HL-60/S4 treated with retinoic acid at 250 ng/mL for 4 days and 3 days (cell line): ENCODE results near the gene HOXC4.

Experiments used
- in situ Hi-C: fragments of 300-500 bp; cut with MboI; formaldehyde crosslinking; loops from 2 replicates; pipeline ENCODE4 v1.7.0; 2022; ENCODE audit warnings: low sequenced_read_pairs

The HOXC4 gene

GRCh38 chr12:54027442-54027786, 26.2 kb upstream of the HOXC4 start:
- in situ Hi-C loops, result loop anchor here (10.0 kb wide), 1 partner anchor 177 kb away; no protein-coding TSS in a partner anchor

- in situ Hi-C loops, result loop anchor here (10.0 kb wide), 1 partner anchor 176 kb away; no protein-coding TSS in a partner anchor
Measured at GRCh38 chr12:54028314-54029201, 25.1 kb upstream of the HOXC4 start, which contains the start of gene HOXC6. Gene HOXC6, plus strand, starts transcription at chr12:54028440. Its CDS starts 82 bp downstream, at chr12:54028522.

- in situ Hi-C loops, result loop anchor here (10.0 kb wide), 1 partner anchor 175 kb away; no protein-coding TSS in a partner anchor
Measured at GRCh38 chr12:54029529-54030441, 23.9 kb upstream of the HOXC4 start.

- in situ Hi-C loops, result no loop called here
Measured at GRCh38 chr12:54030442-54030801, 23.2 kb upstream of the HOXC4 start.

- in situ Hi-C loops, result no loop called here
Measured at GRCh38 chr12:54030889-54031471, 22.7 kb upstream of the HOXC4 start.

GRCh38 chr12:54031480-54031879, 22.2 kb upstream of the HOXC4 start:
- in situ Hi-C loops, result no loop called here

- in situ Hi-C loops, result no loop called here
Measured at GRCh38 chr12:54032086-54032619, 21.5 kb upstream of the HOXC4 start.

GRCh38 chr12:54032627-54033100, 21.0 kb upstream of the HOXC4 start, which contains the start of gene HOXC5:
Gene HOXC5, plus strand, starts transcription at chr12:54033050. Its CDS starts 73 bp downstream, at chr12:54033123.
- in situ Hi-C loops, result no loop called here

- in situ Hi-C loops, result no loop called here
Measured at GRCh38 chr12:54033106-54033979, 20.3 kb upstream of the HOXC4 start.

- in situ Hi-C loops, result no loop called here
Measured at GRCh38 chr12:54033980-54034784, 19.5 kb upstream of the HOXC4 start.

GRCh38 chr12:54034785-54035310, 18.8 kb upstream of the HOXC4 start:
- in situ Hi-C loops, result no loop called here

- in situ Hi-C loops, result no loop called here
Measured at GRCh38 chr12:54035568-54036264, 17.9 kb upstream of the HOXC4 start.

- in situ Hi-C loops, result no loop called here
Measured at GRCh38 chr12:54036620-54037359, 16.8 kb upstream of the HOXC4 start.

GRCh38 chr12:54037360-54038283, 16.0 kb upstream of the HOXC4 start:
- in situ Hi-C loops, result no loop called here

- in situ Hi-C loops, result no loop called here
Measured at GRCh38 chr12:54038284-54038870, 15.3 kb upstream of the HOXC4 start.

GRCh38 chr12:54038871-54039414, 14.7 kb upstream of the HOXC4 start:
- in situ Hi-C loops, result no loop called here
